ENCODE results near the gene ABT1.

ABT1 gene

GRCh38 chr6:26575494-26575939 is 21.2 kb upstream of the ABT1 start:
- DNase-seq (ENCODE audit: low spot score) = no peak

DNA sequence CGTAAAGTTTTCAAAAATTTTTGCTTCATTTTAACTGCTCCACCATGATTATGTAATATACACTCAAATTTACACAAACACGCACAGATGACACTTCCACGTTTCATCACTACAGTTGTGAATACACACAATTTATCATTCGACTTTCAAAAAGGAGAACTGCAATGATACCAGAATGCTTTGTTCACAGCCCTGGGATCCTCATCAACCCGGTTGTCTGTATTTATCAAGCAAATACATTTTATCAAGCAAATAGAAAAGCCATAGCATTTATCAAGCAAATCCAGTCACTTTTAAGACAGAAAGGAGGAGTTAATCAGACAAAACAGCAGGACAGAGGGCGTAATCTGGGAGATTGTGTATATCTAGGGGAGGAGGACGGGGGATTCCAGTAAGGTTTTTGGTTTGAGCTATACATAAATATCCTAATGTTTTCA is 20.3 kb upstream of the ABT1 start:
- no peak for DNase-seq (ENCODE audit: low spot score)

- peak; percentile 46 for DNase-seq (ENCODE audit: low spot score)
Measured at GRCh38 chr6:26576929-26577719, 19.6 kb upstream of the ABT1 start.

DNA sequence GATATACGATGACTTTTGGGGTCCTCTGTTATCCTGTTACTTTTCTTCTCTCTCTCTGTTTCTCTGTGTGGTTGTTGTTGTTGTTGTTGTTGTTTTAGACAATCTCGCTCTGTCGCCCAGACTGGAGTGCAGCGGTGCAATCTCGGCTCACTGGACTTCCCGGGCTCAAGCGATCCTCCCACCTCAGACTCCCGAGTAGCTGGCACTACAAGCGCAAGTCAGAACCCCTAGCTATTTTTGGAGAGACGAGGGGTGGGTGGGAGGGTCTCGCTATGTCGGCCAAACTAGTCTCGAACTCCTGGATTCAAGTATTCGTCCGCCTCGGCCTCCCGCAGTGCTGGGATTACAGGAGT is 19.1 kb upstream of the ABT1 start:
- DNase-seq (ENCODE audit: low spot score) = no peak

GRCh38 chr6:26578279-26578678 is 18.5 kb upstream of the ABT1 start:
- no peak for DNase-seq (ENCODE audit: low spot score)

DNA sequence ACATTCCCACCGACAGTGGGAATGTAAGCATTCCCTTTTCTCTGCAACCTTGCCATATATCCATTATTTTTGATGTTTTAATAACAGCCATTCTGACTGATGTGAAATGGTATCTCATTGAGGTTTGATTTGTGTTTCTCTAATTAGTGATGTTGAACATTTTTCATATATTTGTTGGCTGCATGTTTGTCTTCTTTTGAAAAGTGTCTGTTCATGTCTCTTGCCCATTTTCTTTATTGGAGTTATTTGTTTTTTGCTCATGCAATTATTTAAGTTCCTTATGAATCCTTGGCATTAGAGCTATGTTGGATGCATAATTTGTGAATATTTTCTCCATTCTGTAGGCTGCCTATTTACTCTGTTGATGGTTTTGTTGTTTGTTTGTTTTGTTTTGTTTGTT is 18.0 kb upstream of the ABT1 start:
- no peak for DNase-seq (ENCODE audit: low spot score)

DNA sequence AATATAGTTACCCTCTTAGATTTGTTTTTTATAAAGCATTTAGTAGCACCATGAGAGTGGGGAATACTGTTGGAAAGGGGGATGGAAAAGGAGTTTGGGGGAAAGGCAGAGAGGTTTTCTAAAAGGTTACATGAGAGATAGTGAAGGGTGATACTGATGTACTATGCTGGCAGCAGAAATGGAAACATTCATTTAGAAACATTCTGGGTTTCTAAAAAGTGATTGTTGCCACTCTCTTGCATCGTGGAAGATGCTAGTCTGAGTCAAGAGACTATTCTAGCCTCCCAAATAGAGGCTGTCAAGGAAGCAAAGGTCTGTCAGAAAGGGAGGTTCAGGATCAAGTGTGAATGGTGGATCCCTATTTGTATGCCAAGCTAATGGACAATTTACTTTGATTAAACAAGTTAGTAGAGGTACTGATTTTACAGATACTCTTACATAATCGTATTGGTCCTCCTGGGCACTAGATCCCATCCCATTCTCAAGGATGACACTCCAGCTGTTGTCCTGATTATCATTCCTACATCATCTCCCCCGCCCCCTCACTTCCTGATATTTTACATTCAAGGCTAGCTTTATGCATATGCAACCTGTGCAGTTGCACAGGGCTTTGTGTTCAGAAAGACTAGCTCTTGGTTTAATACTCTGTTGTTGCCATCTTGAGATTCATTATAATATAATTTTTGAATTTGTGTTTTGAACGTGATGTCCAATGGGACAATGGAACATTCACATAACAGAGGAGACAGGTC is 15.4 kb upstream of the ABT1 start:
- no peak for DNase-seq (ENCODE audit: low spot score)

DNA sequence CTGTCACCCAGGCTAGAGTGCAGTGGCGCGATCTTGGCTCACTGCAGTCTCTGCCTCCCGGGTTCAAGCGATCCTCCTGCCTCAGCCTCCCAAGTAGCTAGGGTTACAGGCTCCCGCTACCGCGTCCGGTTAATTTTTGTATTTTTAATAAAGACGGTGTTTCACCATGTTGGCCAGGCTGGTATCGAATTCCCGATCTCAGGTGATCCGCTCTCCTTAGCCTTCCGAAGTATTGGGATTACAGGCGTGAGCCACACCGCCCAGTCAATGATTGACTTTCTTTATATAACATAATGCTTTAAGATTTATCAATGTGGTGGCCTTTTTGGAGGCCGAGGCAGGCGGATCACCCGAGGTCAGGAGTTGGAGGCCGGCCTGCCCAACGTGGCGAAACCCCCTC is 7.8 kb upstream of the ABT1 start:
- DNase-seq (ENCODE audit: low spot score) = no peak

GRCh38 chr6:26592649-26593048 is 4.1 kb upstream of the ABT1 start:
- DNase-seq (ENCODE audit: low spot score) = no peak

- DNase-seq (ENCODE audit: low spot score) = no peak
Measured at GRCh38 chr6:26593278-26594130, 3.2 kb upstream of the ABT1 start.

DNA sequence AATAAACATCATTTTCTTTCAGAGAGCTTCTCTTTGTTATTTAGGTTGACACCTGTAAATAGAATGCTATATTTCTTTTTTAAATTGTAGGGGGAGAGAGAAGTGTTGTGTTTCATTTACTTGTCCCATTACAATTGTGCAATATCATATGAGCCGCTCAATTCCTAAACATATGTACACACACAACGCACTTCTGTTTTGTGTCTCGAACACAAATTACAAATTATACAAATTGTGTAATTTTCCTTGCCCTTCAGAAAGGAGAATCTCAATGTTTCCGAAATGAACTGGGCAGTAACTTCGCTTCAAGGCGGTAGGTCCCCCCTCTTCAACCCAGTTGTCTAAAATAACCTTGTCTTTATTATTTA is 2.6 kb upstream of the ABT1 start:
- DNase-seq (ENCODE audit: low spot score) = no peak

GRCh38 chr6:26594730-26595632 is 1.8 kb upstream of the ABT1 start:
- no peak for DNase-seq (ENCODE audit: low spot score)

DNA sequence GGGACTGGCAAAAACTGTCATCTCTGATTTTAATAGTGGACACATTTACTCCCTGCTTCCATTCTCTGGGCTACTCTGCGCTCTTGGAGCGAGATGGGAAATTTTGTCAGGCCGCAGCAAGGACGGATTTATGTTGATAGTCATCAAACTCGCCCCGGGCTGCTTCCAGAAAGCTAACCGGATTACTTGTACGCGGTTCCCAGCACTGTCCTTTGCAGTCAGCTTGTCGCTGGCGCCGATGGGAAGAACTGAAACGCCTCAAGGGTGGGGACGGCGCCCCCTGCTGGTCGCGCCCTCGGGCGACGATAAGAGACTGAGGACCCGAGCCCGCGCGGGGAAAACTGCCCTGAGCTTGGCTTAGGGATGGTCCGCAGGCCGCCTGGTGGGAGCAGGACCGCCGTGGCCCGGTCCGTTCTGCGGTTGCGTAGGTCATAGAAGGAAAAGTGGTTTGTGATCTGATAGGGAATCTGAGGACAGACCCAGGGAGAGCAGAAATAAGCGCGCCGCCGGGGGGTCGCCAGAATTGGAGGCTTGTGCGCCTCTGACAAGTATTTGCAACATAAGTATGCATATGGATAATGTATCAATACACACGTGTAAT is 984 bp upstream of the ABT1 start:
- DNase-seq (ENCODE audit: low spot score) = peak; percentile 83

- no peak for DNase-seq (ENCODE audit: low spot score)
Measured at GRCh38 chr6:26597389-26597766, 625 bp downstream of the ABT1 start.

GRCh38 chr6:26597821-26598220 is 1.1 kb downstream of the ABT1 start:
- no peak for DNase-seq (ENCODE audit: low spot score)

GRCh38 chr6:26598267-26598666 is 1.5 kb downstream of the ABT1 start:
- DNase-seq (ENCODE audit: low spot score) = no peak

DNA sequence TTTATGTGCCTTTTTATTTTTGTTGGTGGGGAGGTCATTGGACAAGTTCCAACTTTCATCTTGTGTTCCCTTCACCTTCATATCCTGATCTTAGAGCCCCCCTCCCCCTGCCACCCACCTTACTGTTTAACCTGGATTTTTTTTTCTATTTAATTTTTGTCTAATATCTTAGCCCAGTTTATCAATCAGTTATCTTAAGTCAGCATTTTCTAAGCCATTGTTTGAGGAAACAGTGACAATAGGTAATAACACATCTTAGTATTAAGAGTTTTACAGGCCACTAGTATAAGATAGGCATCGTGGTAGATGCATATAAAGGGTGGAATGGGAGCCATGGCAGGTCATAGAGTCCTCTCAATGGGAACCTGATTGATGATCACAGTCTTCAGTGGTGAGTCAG is 2.4 kb downstream of the ABT1 start:
- DNase-seq (ENCODE audit: low spot score) = no peak

GRCh38 chr6:26599591-26599990 is 2.8 kb downstream of the ABT1 start:
- DNase-seq (ENCODE audit: low spot score) = no peak

- DNase-seq (ENCODE audit: low spot score) = no peak
Measured at GRCh38 chr6:26600759-26601158, 4.0 kb downstream of the ABT1 start.

DNA sequence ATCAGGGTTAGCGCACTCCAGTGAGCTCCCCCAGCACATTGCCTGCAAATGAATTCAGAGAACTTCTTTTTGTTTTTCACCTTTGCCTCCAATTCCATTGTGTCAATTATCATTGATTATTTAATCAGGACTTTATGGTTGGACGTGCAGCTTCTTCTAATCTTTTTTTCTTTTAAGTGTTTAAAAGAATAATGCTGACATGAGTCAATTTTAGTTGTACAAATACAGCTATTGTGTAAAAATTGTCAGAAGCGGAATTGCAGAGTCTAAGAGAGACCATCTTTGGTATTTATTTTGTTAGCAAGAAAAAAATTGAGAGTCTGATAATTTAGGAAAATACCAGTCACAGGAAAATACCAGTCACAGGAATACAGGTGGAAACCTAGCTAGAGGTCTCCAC is 5.5 kb downstream of the ABT1 start:
- no peak for DNase-seq (ENCODE audit: low spot score)

DNA sequence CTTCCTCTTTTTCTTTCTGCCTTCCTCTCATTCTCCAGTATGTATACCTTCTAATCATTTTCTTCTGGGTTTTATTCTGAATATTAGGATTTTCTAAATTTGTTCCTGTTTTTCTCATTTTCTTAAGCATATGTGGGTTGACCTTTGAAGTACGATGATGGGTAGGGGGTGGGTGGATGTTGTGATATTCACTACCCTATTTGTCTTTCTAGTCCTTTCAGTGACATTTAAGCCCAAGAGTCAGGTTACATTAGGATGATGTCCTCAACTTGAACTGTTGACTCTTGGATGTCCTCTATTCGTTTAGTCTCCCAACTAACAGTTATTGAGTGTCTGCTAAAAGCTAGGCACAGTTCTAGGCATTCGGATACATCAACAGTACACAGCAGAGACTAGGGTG is 7.3 kb downstream of the ABT1 start:
- no peak for DNase-seq (ENCODE audit: low spot score)

All from SW480 (cell line).